Measurements from ENCODE around the gene TMEM217. TPM values are rescaled to one million over a fixed set of nuclear protein-coding genes. Genes with fewer than 3 reads are reported as not detected.

TMEM217 gene
- total RNA-seq, 6 experiments from 2014 or later: 0.99 to 2.0 (median 1.6) TPM

GRCh38 chr6:37256692-37257319, 1.1 kb downstream of the TMEM217 start:
- Mint-ChIP-seq H3K4me3 (peak overlapping the region; percentile 91), H3K27me3 (ENCODE audit: insufficient read depth) (peaks cover 4% of the 10 kb centered on the region), H3K36me3 (ENCODE audit: low read depth) (no peaks in the 10 kb centered on the region), H3K27ac (no peak overlapping the region), H3K4me1 (ENCODE audit: low read depth) (peaks cover 46% of the 10 kb centered on the region), H3K9me3 (no peaks in the 10 kb centered on the region)
- no peak for DNase-seq
- TF ChIP-seq CTCF (IDR thresholded peaks at IDR 0.05): no peak

GRCh38 chr6:37254881-37255280, 3.1 kb downstream of the TMEM217 start:
- no peak for DNase-seq
- TF ChIP-seq CTCF (IDR thresholded peaks at IDR 0.05): no peak
- H3K27ac Mint-ChIP-seq: no peak overlapping the region
- H3K9me3 Mint-ChIP-seq: peaks cover 12% of the 10 kb centered on the region
- H3K4me3 Mint-ChIP-seq: no peak overlapping the region
- H3K4me1 Mint-ChIP-seq (ENCODE audit: low read depth): peaks cover 51% of the 10 kb centered on the region
- H3K36me3 Mint-ChIP-seq (ENCODE audit: low read depth): peaks cover 14% of the 10 kb centered on the region
- peaks cover 4% of the 10 kb centered on the region for H3K27me3 Mint-ChIP-seq (ENCODE audit: insufficient read depth)

GRCh38 chr6:37253486-37254007, 4.4 kb downstream of the TMEM217 start:
- peaks cover 22% of the 10 kb centered on the region for H3K9me3 Mint-ChIP-seq
- H3K36me3 Mint-ChIP-seq (ENCODE audit: low read depth): peaks cover 27% of the 10 kb centered on the region
- H3K4me1 Mint-ChIP-seq (ENCODE audit: low read depth): peaks cover 44% of the 10 kb centered on the region
- peaks cover 4% of the 10 kb centered on the region for H3K27me3 Mint-ChIP-seq (ENCODE audit: insufficient read depth)
- peak overlapping the region; percentile 4; the same call in 1 of the 2 replicates for H3K27ac Mint-ChIP-seq
- no peak for DNase-seq
- TF ChIP-seq CTCF (IDR thresholded peaks at IDR 0.05): no peak
- no peak overlapping the region for H3K4me3 Mint-ChIP-seq

GRCh38 chr6:37251211-37251780, 6.6 kb downstream of the TMEM217 start:
- Mint-ChIP-seq H3K27me3 (ENCODE audit: insufficient read depth) (no peaks in the 10 kb centered on the region), H3K36me3 (ENCODE audit: low read depth) (peaks cover 37% of the 10 kb centered on the region), H3K4me3 (peak overlapping the region; percentile 60), H3K27ac (peak overlapping the region; percentile 74), H3K9me3 (peaks cover 25% of the 10 kb centered on the region), H3K4me1 (ENCODE audit: low read depth) (peaks cover 34% of the 10 kb centered on the region)
- no peak for TF ChIP-seq CTCF (IDR thresholded peaks at IDR 0.05)
- DNase-seq: peak; percentile 39

GRCh38 chr6:37244430-37245310, 13.3 kb downstream of the TMEM217 start:
- H3K27me3 Mint-ChIP-seq (ENCODE audit: insufficient read depth): peaks cover 8% of the 10 kb centered on the region
- peaks cover 18% of the 10 kb centered on the region for H3K9me3 Mint-ChIP-seq
- no peak for TF ChIP-seq CTCF (IDR thresholded peaks at IDR 0.05)
- peak overlapping the region; percentile 95 for H3K27ac Mint-ChIP-seq
- H3K36me3 Mint-ChIP-seq (ENCODE audit: low read depth): peaks cover 48% of the 10 kb centered on the region
- H3K4me1 Mint-ChIP-seq (ENCODE audit: low read depth): peaks cover 77% of the 10 kb centered on the region
- peak; percentile 100 for DNase-seq
- peak overlapping the region; percentile 63 for H3K4me3 Mint-ChIP-seq

All from HFFc6 (cell line).